Mononuclear cell (primary cell): Measurements from ENCODE around the gene PDLIM7. TPM values are rescaled to one million over a fixed set of nuclear protein-coding genes. Genes with fewer than 3 reads are reported as not detected.
A peak's percentile ranks its signal among the peaks of the same experiment; 100 is the strongest.

Experiments
- H3K27me3 ChIP-seq: 2 replicates; pipeline ENCODE4 v1.6.0; 2011; ENCODE audit warnings: low read length, control low read depth; ENCODE audit not compliant: insufficient read depth
- H3K4me1 ChIP-seq: 2 replicates; pipeline ENCODE4 v1.5.1; 2011; ENCODE audit warnings: mild to moderate bottlenecking, low read length, control low read depth; ENCODE audit not compliant: insufficient read depth
- H3K4me3 ChIP-seq: 2 replicates; pipeline ENCODE4 v1.5.1; 2011; ENCODE audit warnings: mild to moderate bottlenecking, low read length, moderate library complexity
- H3K9me3 ChIP-seq: 2 replicates; pipeline ENCODE4 v1.5.1; 2011; ENCODE audit warnings: low read depth, mild to moderate bottlenecking, control low read depth, low read length
- total RNA-seq: library from RNA; depleted of rRNA; stranded (reverse); fragments of >200 nt; gene quantifications from one replicate; pipeline ENCODE4 v1.2.3, GENCODE V29; 2012

Gene PDLIM7
- total RNA-seq, 1 donor, result 19.9 TPM

GRCh38 chr5:177514541-177514940 lies 17.1 kb upstream of the PDLIM7 start:
- no peaks in the 10 kb centered on the region for H3K9me3 ChIP-seq
- H3K4me3 ChIP-seq, result no peak overlapping the region
- H3K4me1 ChIP-seq, result peaks cover 53% of the 10 kb centered on the region
- no peaks in the 10 kb centered on the region for H3K27me3 ChIP-seq

GRCh38 chr5:177513500-177513899 lies 16.1 kb upstream of the PDLIM7 start:
- H3K9me3 ChIP-seq, result no peaks in the 10 kb centered on the region
- no peak overlapping the region for H3K4me3 ChIP-seq
- H3K4me1 ChIP-seq, result peaks cover 50% of the 10 kb centered on the region
- no peaks in the 10 kb centered on the region for H3K27me3 ChIP-seq

- H3K4me3 ChIP-seq, result no peak overlapping the region
- H3K4me1 ChIP-seq, result peaks cover 56% of the 10 kb centered on the region
- no peaks in the 10 kb centered on the region for H3K27me3 ChIP-seq
- H3K9me3 ChIP-seq, result no peaks in the 10 kb centered on the region
These were observed 15.5 kb upstream of the PDLIM7 start for GRCh38 chr5:177512736-177513380.

- Histone ChIP-seq H3K4me1 (peaks cover 59% of the 10 kb centered on the region), H3K9me3 (no peaks in the 10 kb centered on the region), H3K4me3 (no peak overlapping the region), H3K27me3 (no peaks in the 10 kb centered on the region)
These were observed 14.6 kb upstream of the PDLIM7 start for GRCh38 chr5:177511796-177512675.

- no peaks in the 10 kb centered on the region for H3K27me3 ChIP-seq
- H3K4me3 ChIP-seq, result no peak overlapping the region
- peaks cover 61% of the 10 kb centered on the region for H3K4me1 ChIP-seq
- H3K9me3 ChIP-seq, result no peaks in the 10 kb centered on the region
These were observed 13.8 kb upstream of the PDLIM7 start for GRCh38 chr5:177511181-177511580.

- Histone ChIP-seq H3K4me1 (peaks cover 55% of the 10 kb centered on the region), H3K9me3 (no peaks in the 10 kb centered on the region), H3K4me3 (peak overlapping the region; percentile 79)
These were observed 13.2 kb upstream of the PDLIM7 start for GRCh38 chr5:177510567-177511053.

GRCh38 chr5:177509991-177510566 lies 12.7 kb upstream of the PDLIM7 start:
- peaks cover 50% of the 10 kb centered on the region for H3K4me1 ChIP-seq
- no peaks in the 10 kb centered on the region for H3K27me3 ChIP-seq
- H3K4me3 ChIP-seq, result peak overlapping the region; percentile 79
- H3K9me3 ChIP-seq, result no peaks in the 10 kb centered on the region

More at GRCh38 chr5:177510567-177511053, 13.2 kb upstream of the PDLIM7 start:
- no peaks in the 10 kb centered on the region for H3K27me3 ChIP-seq

- H3K9me3 ChIP-seq, result no peaks in the 10 kb centered on the region
- peaks cover 47% of the 10 kb centered on the region for H3K4me1 ChIP-seq
- no peaks in the 10 kb centered on the region for H3K27me3 ChIP-seq
- peak within 1 kb of the TSS; percentile 79 for H3K4me3 ChIP-seq
These were observed 12.1 kb upstream of the PDLIM7 start, which contains the start of gene DOK3 for GRCh38 chr5:177509381-177509951. DOK3 (minus strand) TSS chr5:177509826; CDS start chr5:177509540, 286 bp downstream.

- Histone ChIP-seq H3K27me3 (no peaks in the 10 kb centered on the region), H3K9me3 (no peaks in the 10 kb centered on the region), H3K4me1 (peaks cover 50% of the 10 kb centered on the region), H3K4me3 (peak overlapping the region; percentile 79)
These were observed 11.4 kb upstream of the PDLIM7 start for GRCh38 chr5:177508837-177509236.

GRCh38 chr5:177508221-177508611 lies 10.8 kb upstream of the PDLIM7 start:
- peaks cover 56% of the 10 kb centered on the region for H3K4me1 ChIP-seq
- H3K9me3 ChIP-seq, result no peaks in the 10 kb centered on the region
- no peaks in the 10 kb centered on the region for H3K27me3 ChIP-seq
- peak overlapping the region; percentile 79 for H3K4me3 ChIP-seq

GRCh38 chr5:177507596-177508220 lies 10.3 kb upstream of the PDLIM7 start:
- Histone ChIP-seq H3K4me3 (peak overlapping the region; percentile 79), H3K4me1 (peaks cover 61% of the 10 kb centered on the region), H3K27me3 (no peaks in the 10 kb centered on the region), H3K9me3 (no peaks in the 10 kb centered on the region)

GRCh38 chr5:177507165-177507564 lies 9.8 kb upstream of the PDLIM7 start:
- no peaks in the 10 kb centered on the region for H3K27me3 ChIP-seq
- peak overlapping the region; percentile 79 for H3K4me3 ChIP-seq
- H3K4me1 ChIP-seq, result peaks cover 67% of the 10 kb centered on the region
- H3K9me3 ChIP-seq, result no peaks in the 10 kb centered on the region

GRCh38 chr5:177505075-177505474 lies 7.7 kb upstream of the PDLIM7 start:
- Histone ChIP-seq H3K4me3 (no peak overlapping the region), H3K27me3 (no peaks in the 10 kb centered on the region), H3K9me3 (no peaks in the 10 kb centered on the region), H3K4me1 (peaks cover 64% of the 10 kb centered on the region)
